Measurements from ENCODE around the gene WWTR1. TPM values are rescaled to one million over a fixed set of nuclear protein-coding genes. Genes with fewer than 3 reads are reported as not detected.
A peak's percentile ranks its signal among the peaks of the same experiment; 100 is the strongest.

WWTR1 gene
- total and polyA plus RNA-seq, 8 donors, result 15.4 to 116 (median 61.4) TPM

GRCh38 chr3:149577801-149578200 lies 80.0 kb downstream of the WWTR1 start:
- DNase-seq, result no peak
- intact Hi-C loops (cut with DNase I; ENCODE audit: low total_unique reads), result loop anchor here (10.0 kb wide), 1 partner anchor 77 kb away; the partner anchor contains the start of gene WWTR1
- Histone ChIP-seq H3K4me3 (no peak overlapping the region), H3K9me3 (no peaks in the 10 kb centered on the region), H3K36me3 (no peaks in the 10 kb centered on the region), H3K27ac (peak overlapping the region in 3 of 5 donors; percentile 81 to 86 (median 84)), H3K4me1 (peaks cover 58 to 94% (median 78%) of the 10 kb centered on the region in 4 donors), H3K27me3 (no peaks in the 10 kb centered on the region)
- TF ChIP-seq POLR2AphosphoS5 (IDR thresholded peaks at IDR 0.05) (no peak), CTCF (IDR thresholded peaks at IDR 0.05) (no peak), EP300 (IDR thresholded peaks at IDR 0.05) (no peak), POLR2A (IDR thresholded peaks at IDR 0.05) (no peak)
- WGBS, 5 donors, result 86 to 98% (median 95%) methylated on average over 2 of the region's 2 CpGs

- WGBS, 5 donors, result 39 to 54% (median 44%) methylated on average over 5 of the region's 5 CpGs
- Histone ChIP-seq H3K9me3 (no peaks in the 10 kb centered on the region), H3K27me3 (no peaks in the 10 kb centered on the region), H3K4me3 (no peak overlapping the region), H3K36me3 (peaks cover 0 to 14% (median 10%) of the 10 kb centered on the region in 4 donors), H3K4me1 (peaks cover 45 to 93% (median 75%) of the 10 kb centered on the region in 4 donors), H3K27ac (peak overlapping the region; percentile 69 to 86 (median 81))
- no peak for TF ChIP-seq CTCF (IDR thresholded peaks at IDR 0.05)
- TF ChIP-seq POLR2AphosphoS5 (IDR thresholded peaks at IDR 0.05), result peak; percentile 24 to 90 (median 27)
- intact Hi-C loops (cut with DNase I; ENCODE audit: low total_unique reads), result loop anchor here (10.0 kb wide), 1 partner anchor 79 kb away; the partner anchor contains the start of gene WWTR1
- DNase-seq, result peak in 1 of 2 donors; percentile 85
Measured at GRCh38 chr3:149575961-149576564, 81.8 kb downstream of the WWTR1 start.

- H3K27me3 ChIP-seq, result no peaks in the 10 kb centered on the region
- H3K4me3 ChIP-seq, result no peak overlapping the region
- no peaks in the 10 kb centered on the region for H3K9me3 ChIP-seq
- TF ChIP-seq POLR2A (IDR thresholded peaks at IDR 0.05) (no peak), POLR2AphosphoS5 (IDR thresholded peaks at IDR 0.05) (peak in 1 of 3 donors; percentile 35)
- H3K36me3 ChIP-seq, result peaks cover 0 to 17% (median 11%) of the 10 kb centered on the region in 4 donors
- H3K27ac ChIP-seq, result peak overlapping the region; percentile 69 to 86 (median 81)
- peak in 1 of 2 donors; percentile 50 for DNase-seq
- 53 to 76% (median 59%) methylated on average over 7 of the region's 7 CpGs for WGBS, 5 donors
- intact Hi-C loops (cut with DNase I; ENCODE audit: low total_unique reads), result loop anchor here (10.0 kb wide), 1 partner anchor 79 kb away; the partner anchor contains the start of gene WWTR1
- peaks cover 44 to 93% (median 72%) of the 10 kb centered on the region in 4 donors for H3K4me1 ChIP-seq
Measured at GRCh38 chr3:149575213-149575960, 82.4 kb downstream of the WWTR1 start.

DNA sequence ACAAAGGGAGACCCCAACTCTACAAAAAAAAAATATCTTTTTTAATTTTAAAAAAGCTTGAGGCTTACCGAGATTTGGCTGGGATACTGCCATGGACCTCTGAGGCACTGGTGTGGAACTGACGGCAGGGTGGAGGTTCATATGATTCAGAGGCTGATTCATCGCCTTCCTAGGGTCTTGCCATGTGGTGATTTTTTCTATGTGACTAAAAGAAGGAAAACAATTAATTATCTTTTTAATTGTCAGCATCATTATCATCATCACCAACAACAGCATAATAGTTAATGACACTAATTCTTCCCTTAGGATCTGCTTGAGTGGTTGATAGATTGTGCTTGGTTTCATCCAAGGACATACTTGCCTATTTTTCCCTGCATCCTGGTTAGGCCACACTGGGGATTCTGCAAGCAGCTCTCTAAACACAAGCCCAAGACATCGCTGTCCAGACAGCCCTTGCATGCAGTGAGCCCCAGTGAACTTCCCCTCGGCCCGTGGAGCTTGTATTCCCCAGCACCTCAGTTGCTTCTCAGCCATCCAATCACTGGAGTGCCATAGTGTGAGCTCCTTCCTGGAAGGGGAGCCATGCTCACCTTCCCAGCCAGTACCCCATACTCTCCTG lies 84.9 kb downstream of the WWTR1 start:
- Histone ChIP-seq H3K36me3 (peaks cover 0 to 24% (median 13%) of the 10 kb centered on the region in 4 donors), H3K4me3 (no peak overlapping the region), H3K9me3 (no peaks in the 10 kb centered on the region), H3K27me3 (no peaks in the 10 kb centered on the region), H3K4me1 (peaks cover 30 to 71% (median 51%) of the 10 kb centered on the region in 4 donors), H3K27ac (peak overlapping the region in 4 of 5 donors; percentile 2 to 86 (median 82))
- no peak for DNase-seq
- 66 to 91% (median 85%) methylated on average over 6 of the region's 6 CpGs for WGBS, 5 donors
- intact Hi-C loops (cut with DNase I; ENCODE audit: low total_unique reads), result loop anchor here (10.0 kb wide), 1 partner anchor 82 kb away; the partner anchor contains the start of gene WWTR1
- peak in 1 of 3 donors; percentile 9 for TF ChIP-seq POLR2AphosphoS5 (IDR thresholded peaks at IDR 0.05)
- TF ChIP-seq EP300 (IDR thresholded peaks at IDR 0.05), result no peak

DNA sequence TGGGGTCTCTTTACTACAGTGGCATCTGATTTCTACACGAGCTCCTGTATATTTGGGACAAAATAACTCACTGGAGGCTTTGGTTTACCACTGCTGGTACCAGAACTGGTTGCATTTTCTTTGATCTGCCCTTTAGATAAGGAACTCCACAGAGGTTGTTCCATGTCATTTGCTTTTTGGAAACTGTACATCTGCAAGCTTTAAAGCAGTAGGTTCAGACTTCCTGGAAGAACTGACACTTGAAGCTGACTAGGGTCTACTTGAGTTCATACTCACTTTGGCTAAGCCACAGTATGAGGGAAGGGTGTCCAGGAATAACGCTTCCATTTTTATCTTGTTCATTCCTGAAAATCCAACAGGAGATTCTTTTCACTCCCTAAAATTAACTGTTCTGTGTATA lies 86.4 kb downstream of the WWTR1 start:
- intact Hi-C loops (cut with DNase I; ENCODE audit: low total_unique reads), result loop anchor here (10.0 kb wide), 1 partner anchor 83 kb away; the partner anchor contains the start of gene WWTR1
- H3K4me3 ChIP-seq, result no peak overlapping the region
- TF ChIP-seq POLR2AphosphoS5 (IDR thresholded peaks at IDR 0.05) (no peak), EP300 (IDR thresholded peaks at IDR 0.05) (no peak), POLR2A (IDR thresholded peaks at IDR 0.05) (no peak), CTCF (IDR thresholded peaks at IDR 0.05) (no peak)
- peaks cover 0 to 24% (median 13%) of the 10 kb centered on the region in 4 donors for H3K36me3 ChIP-seq
- H3K9me3 ChIP-seq, result no peaks in the 10 kb centered on the region
- WGBS, 5 donors, result 62 to 77% (median 65%) methylated on average over 2 of the region's 2 CpGs
- DNase-seq, result no peak
- no peaks in the 10 kb centered on the region for H3K27me3 ChIP-seq
- peak overlapping the region in 2 of 5 donors; percentile 71 to 86 for H3K27ac ChIP-seq
- H3K4me1 ChIP-seq, result peaks cover 23 to 71% (median 45%) of the 10 kb centered on the region in 4 donors
